Testis (tissue), 3 donors: Measurements from ENCODE around the gene SLC22A31. TPM values are rescaled to one million over a fixed set of nuclear protein-coding genes. Genes with fewer than 3 reads are reported as not detected.

Source experiments
- DNase-seq: peaks from one replicate; pipeline ENCODE4 v3.0.0-alpha.2; 2019
- H3K27ac ChIP-seq, 2 donors: fragments of 200-600 bp; sonication (generic); one replicate each; pipeline ENCODE4 v1.5.1; 2019
- H3K27me3 ChIP-seq: fragments of 200-600 bp; sonication (generic); one replicate; pipeline ENCODE4 v1.5.1; 2019
- H3K36me3 ChIP-seq: fragments of 200-600 bp; sonication (generic); one replicate; pipeline ENCODE4 v1.5.1; 2017; ENCODE audit warnings: low read depth; ENCODE audit errors: missing control alignments
- H3K4me1 ChIP-seq: fragments of 200-600 bp; sonication (generic); one replicate; pipeline ENCODE4 v1.5.1; 2019
- H3K4me3 ChIP-seq, 2 donors: fragments of 200-600 bp; sonication (generic); one replicate each; pipeline ENCODE4 v1.5.1; 2017 to 2019
- H3K9me3 ChIP-seq: fragments of 200-600 bp; sonication (generic); one replicate; pipeline ENCODE4 v1.5.1; 2017
- CTCF ChIP-seq, 3 experiments: fragments of 450-650 bp in 2 of 3; fragments of 200-600 bp in 1 of 3; sonication (generic) in 1 of 3; IDR thresholded peaks; one replicate each; pipeline ENCODE4 v1.5.1; 2016 to 2019; ENCODE audit warnings: antibody characterized with exemption in 3 of 3, mild to moderate bottlenecking in 2 of 3, moderate library complexity in 1 of 3
- POLR2A ChIP-seq: fragments of 450-650 bp; IDR thresholded peaks from one replicate; pipeline ENCODE4 v1.6.1; 2017; ENCODE audit warnings: antibody characterized with exemption, mild to moderate bottlenecking, moderate library complexity
- WGBS, 2 donors: methylation state at CpG; one replicate each; pipeline ENCODE4 v1.1.5; 2018; 5-methylcytosine and 5-hydroxymethylcytosine counted together
- intact Hi-C: fragments of 100-400 bp; cut with DNase I; formaldehyde crosslinking; loops from one replicate; pipeline ENCODE4 v1.15.1; 2023; ENCODE audit warnings: low total_unique reads
- polyA plus RNA-seq: library from polyadenylated mRNA; stranded (reverse); fragments of 350-450 nt; fragmentation: Illumina TruSeq; extraction: RNeasy Lipid Tissue Mini Kit (QIAGEN cat#74804); gene quantifications from one replicate; pipeline ENCODE4 v1.2.3, GENCODE V29; 2014; ENCODE audit warnings: low read depth, low replicate concordance; ENCODE audit not compliant: insufficient read depth
- total RNA-seq, 2 donors: library from RNA; depleted of rRNA; stranded (reverse); fragments of >200 nt; gene quantifications; one replicate each; pipeline ENCODE4 v1.2.3, GENCODE V29; 2016

SLC22A31 gene
- total and polyA plus RNA-seq, 3 donors from 2014 or later, result 3.9 to 8.2 (median 6.2) TPM

- intact Hi-C loops, result no loop called here
- Histone ChIP-seq H3K4me1 (no peaks in the 10 kb centered on the region), H3K36me3 (no peaks in the 10 kb centered on the region), H3K4me3 (peak overlapping the region in 1 of 2 donors; percentile 29), H3K27me3 (no peaks in the 10 kb centered on the region), H3K9me3 (no peaks in the 10 kb centered on the region), H3K27ac (no peak overlapping the region)
- TF ChIP-seq POLR2A (no peak), CTCF (IDR thresholded peaks at IDR 0.05) (no peak)
- 1 to 2% methylated on average over 13 to 44 of the region's 58 CpGs for WGBS, 2 donors
- DNase-seq, result no peak
These were observed 594 bp upstream of the SLC22A31 start for GRCh38 chr16:89200850-89201411.

GRCh38 chr16:89199241-89200123, 855 bp downstream of the SLC22A31 start:
- TF ChIP-seq POLR2A, result no peak
- TF ChIP-seq CTCF (IDR thresholded peaks at IDR 0.05), result no peak
- Histone ChIP-seq H3K9me3 (no peaks in the 10 kb centered on the region), H3K4me1 (no peaks in the 10 kb centered on the region), H3K27me3 (no peaks in the 10 kb centered on the region), H3K27ac (no peak overlapping the region), H3K36me3 (no peaks in the 10 kb centered on the region), H3K4me3 (no peak overlapping the region)
- intact Hi-C loops, result no loop called here
- 80 to 90% methylated on average over 5 to 20 of the region's 22 CpGs for WGBS, 2 donors
- DNase-seq, result no peak

- DNase-seq, result no peak
- Histone ChIP-seq H3K9me3 (no peaks in the 10 kb centered on the region), H3K27ac (no peak overlapping the region), H3K4me3 (no peak overlapping the region), H3K36me3 (no peaks in the 10 kb centered on the region), H3K4me1 (no peaks in the 10 kb centered on the region), H3K27me3 (no peaks in the 10 kb centered on the region)
- 88 to 89% methylated on average over 10 to 28 of the region's 28 CpGs for WGBS, 2 donors
- intact Hi-C loops, result no loop called here
- no peak for TF ChIP-seq CTCF (IDR thresholded peaks at IDR 0.05)
- TF ChIP-seq POLR2A, result no peak
These were observed 1.7 kb downstream of the SLC22A31 start for GRCh38 chr16:89198417-89199240.

- Histone ChIP-seq H3K27ac (no peak overlapping the region), H3K9me3 (no peaks in the 10 kb centered on the region), H3K4me1 (no peaks in the 10 kb centered on the region), H3K27me3 (no peaks in the 10 kb centered on the region), H3K4me3 (no peak overlapping the region), H3K36me3 (no peaks in the 10 kb centered on the region)
- no peak for DNase-seq
- 83 to 88% methylated on average over 14 to 26 of the region's 26 CpGs for WGBS, 2 donors
- intact Hi-C loops, result no loop called here
- TF ChIP-seq CTCF (IDR thresholded peaks at IDR 0.05) (no peak), POLR2A (no peak)
These were observed 2.5 kb downstream of the SLC22A31 start for GRCh38 chr16:89197633-89198416.
